GM23338 (cell line): ENCODE results near the gene MCTP1. TPM values are rescaled to one million over a fixed set of nuclear protein-coding genes. Genes with fewer than 3 reads are reported as not detected.

Source experiments
- ATAC-seq: fragments of 200-7000 bp; cut with Tn5 transposase; 3 replicates; pipeline ENCODE4 v1.9.1; 2020
- DNase-seq: peaks from one replicate; pipeline ENCODE4 v3.0.0-alpha.2; 2015; ENCODE audit warnings: low spot score
- H2AFZ ChIP-seq: fragments of 200-600 bp; sonication (generic); 2 replicates; pipeline ENCODE4 v1.8.0; 2016; ENCODE audit warnings: antibody characterized with exemption, mild to moderate bottlenecking, moderate library complexity
- H3F3A ChIP-seq: fragments of 200-600 bp; sonication (generic); replicated peaks from 2 replicates; pipeline ENCODE4 v1.8.0; 2017; ENCODE audit warnings: antibody characterized with exemption, mixed run types, low read depth
- H3K27ac ChIP-seq: fragments of 200-600 bp; sonication (generic); 2 replicates; pipeline ENCODE4 v1.6.1; 2016; ENCODE audit warnings: low read depth
- H3K27me3 ChIP-seq: fragments of 200-600 bp; sonication (generic); 2 replicates; pipeline ENCODE4 v1.8.0; 2016; ENCODE audit warnings: mild to moderate bottlenecking, mixed run types, moderate library complexity; ENCODE audit not compliant: insufficient read depth
- H3K36me3 ChIP-seq: fragments of 200-600 bp; sonication (generic); 2 replicates; pipeline ENCODE4 v1.8.0; 2016; ENCODE audit warnings: mild to moderate bottlenecking; ENCODE audit not compliant: insufficient read depth
- H3K4me1 ChIP-seq: fragments of 200-600 bp; sonication (generic); 2 replicates; pipeline ENCODE4 v1.8.0; 2016; ENCODE audit warnings: mild to moderate bottlenecking, moderate library complexity; ENCODE audit not compliant: insufficient read depth
- H3K4me2 ChIP-seq: fragments of 200-600 bp; sonication (generic); 2 replicates; pipeline ENCODE4 v1.7.1; 2017; ENCODE audit warnings: mixed run types
- H3K4me3 ChIP-seq: fragments of 200-600 bp; sonication (generic); 2 replicates; pipeline ENCODE4 v1.6.1; 2016; ENCODE audit warnings: mixed run types
- H3K79me2 ChIP-seq: fragments of 200-600 bp; sonication (generic); replicated peaks from 2 replicates; pipeline ENCODE4 v1.8.0; 2017; ENCODE audit warnings: mild to moderate bottlenecking; ENCODE audit not compliant: insufficient read depth
- H3K9me2 ChIP-seq: fragments of 200-600 bp; sonication (generic); 2 replicates; pipeline ENCODE4 v1.8.0; 2017; ENCODE audit not compliant: insufficient read depth
- H4K20me1 ChIP-seq: fragments of 200-600 bp; sonication (generic); replicated peaks from 2 replicates; pipeline ENCODE4 v1.8.0; 2017; ENCODE audit warnings: mild to moderate bottlenecking; ENCODE audit not compliant: insufficient read depth
- H3K27ac Mint-ChIP-seq: 2 replicates; pipeline ENCODE4 v1.8.0; 2020; ENCODE audit warnings: inconsistent platforms, mild to moderate bottlenecking, moderate library complexity, mixed read lengths
- H3K27me3 Mint-ChIP-seq: 3 replicates; pipeline ENCODE4 v1.8.0; 2022; ENCODE audit warnings: low read depth, mild to moderate bottlenecking, moderate library complexity, mixed read lengths, inconsistent platforms; ENCODE audit not compliant: insufficient read depth, poor library complexity
- H3K36me3 Mint-ChIP-seq: 3 replicates; pipeline ENCODE4 v1.8.0; 2021; ENCODE audit warnings: low read depth, mild to moderate bottlenecking, inconsistent platforms, moderate library complexity, mixed read lengths
- H3K4me1 Mint-ChIP-seq: 3 replicates; pipeline ENCODE4 v1.8.0; 2020; ENCODE audit warnings: mild to moderate bottlenecking, inconsistent platforms, mixed read lengths
- H3K4me3 Mint-ChIP-seq: 3 replicates; pipeline ENCODE4 v1.8.0; 2021; ENCODE audit warnings: moderate library complexity, mild to moderate bottlenecking, inconsistent platforms, mixed read lengths
- H3K9me3 Mint-ChIP-seq: 3 replicates; pipeline ENCODE4 v1.8.0; 2020; ENCODE audit warnings: moderate library complexity, mild to moderate bottlenecking, inconsistent platforms, mixed read lengths
- CREB1 ChIP-seq: fragments of 250-450 bp; sonication (Bioruptor Pico); IDR thresholded peaks from 2 replicates; pipeline ENCODE4 v1.5.0; 2020; ENCODE audit warnings: low read depth, mild to moderate bottlenecking, moderate library complexity
- CTCF ChIP-seq, 2 experiments: fragments of 200-600 bp in 1 of 2; sonication (generic) in 1 of 2; conservative IDR thresholded peaks; 2 replicates each; pipeline versions ENCODE4 v1.5.1 to v1.6.1; 2016 to 2017; ENCODE audit warnings: antibody characterized with exemption in 2 of 2, low read depth in 2 of 2, mild to moderate bottlenecking in 2 of 2, moderate library complexity in 1 of 2
- ETS1 ChIP-seq: IDR thresholded peaks from 2 replicates; pipeline ENCODE4 v1.6.1; 2016; ENCODE audit warnings: antibody characterized with exemption
- EZH2 ChIP-seq: fragments of 200-600 bp; sonication (generic); IDR thresholded peaks from one replicate; pipeline ENCODE4 v1.8.0; 2017; ENCODE audit warnings: antibody characterized with exemption, mild to moderate bottlenecking, low read depth; ENCODE audit not compliant: unreplicated experiment
- EZH2phosphoT487 ChIP-seq: fragments of 200-600 bp; sonication (generic); IDR thresholded peaks from one replicate; pipeline ENCODE4 v1.8.1; 2018; ENCODE audit warnings: antibody characterized with exemption; ENCODE audit not compliant: unreplicated experiment
- JUNB ChIP-seq: IDR thresholded peaks from one replicate; pipeline ENCODE4 v1.6.1; 2016; ENCODE audit warnings: antibody characterized with exemption; ENCODE audit not compliant: unreplicated experiment
- NANOG ChIP-seq: IDR thresholded peaks from 2 replicates; pipeline ENCODE4 v1.6.1; 2016; ENCODE audit warnings: antibody characterized with exemption, borderline replicate concordance
- POLR2AphosphoS5 ChIP-seq: IDR thresholded peaks from 2 replicates; pipeline ENCODE4 v1.6.1; 2016; ENCODE audit warnings: antibody characterized with exemption, low read depth
- REST ChIP-seq: IDR thresholded peaks from one replicate; pipeline ENCODE4 v1.6.1; 2018; ENCODE audit warnings: antibody characterized with exemption; ENCODE audit not compliant: unreplicated experiment
- STAT1 ChIP-seq: IDR thresholded peaks from one replicate; pipeline ENCODE4 v1.6.1; 2016; ENCODE audit warnings: antibody characterized with exemption; ENCODE audit not compliant: unreplicated experiment
- ZNF114 ChIP-seq: fragments of 250-450 bp; sonication (Bioruptor Pico); IDR thresholded peaks from 2 replicates; pipeline ENCODE4 v1.5.0; 2020; ENCODE audit warnings: mild to moderate bottlenecking, moderate library complexity
- ZNF331 ChIP-seq: fragments of 250-450 bp; sonication (Bioruptor Pico); IDR thresholded peaks from 2 replicates; pipeline ENCODE4 v1.5.0; 2020; ENCODE audit warnings: low read depth, mild to moderate bottlenecking, moderate library complexity
- ZNF462 ChIP-seq: fragments of 250-450 bp; sonication (Bioruptor Pico); IDR thresholded peaks from 2 replicates; pipeline ENCODE4 v1.5.0; 2020; ENCODE audit warnings: mild to moderate bottlenecking, moderate library complexity
- polyA plus RNA-seq: library from polyadenylated mRNA; unstranded; fragments of >200 nt; fragmentation: Nextera tagmentation; extraction: Ambion mirVana; gene quantifications from 2 replicates; pipeline ENCODE4 v1.2.1, GENCODE V29; 2016
- total RNA-seq: library from RNA; depleted of rRNA; stranded (reverse); fragments of >200 nt; shearing (Covaris generic); gene quantifications from 2 replicates; pipeline ENCODE4 v1.2.3, GENCODE V29; 2014

Gene MCTP1
- total and polyA plus RNA-seq, 2 experiments from 2014 or later: 3.7 to 4.2 TPM

DNA sequence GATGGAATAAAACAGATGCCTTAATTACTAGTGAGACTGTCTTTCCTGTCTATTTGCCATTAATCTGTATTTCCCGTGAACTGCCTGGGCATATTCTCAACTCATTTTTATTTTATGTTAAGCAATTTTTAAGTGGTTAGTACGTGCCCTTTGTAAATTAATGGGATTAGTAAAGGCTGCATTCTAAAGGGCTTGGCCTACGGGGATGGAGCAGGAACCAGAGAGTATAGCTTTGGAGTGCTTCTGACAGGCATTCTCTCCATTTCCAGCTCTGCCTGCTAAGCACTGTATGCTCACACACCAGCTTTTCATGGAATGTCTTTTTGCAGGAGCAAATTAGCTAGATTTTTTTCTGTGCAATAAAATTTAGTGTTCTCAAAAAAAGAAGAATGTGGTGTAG, 241.2 kb downstream of the MCTP1 start:
- Histone ChIP-seq H2AFZ (no peak overlapping the region), H3K27ac (no peak overlapping the region), H3K9me2 (peaks cover 4% of the 10 kb centered on the region; the same call in 1 of the 2 replicates), H3K4me2 (no peak overlapping the region), H3K27me3 (no peaks in the 10 kb centered on the region), H4K20me1 (no peaks in the 10 kb centered on the region), H3K4me3 (no peak overlapping the region), H3F3A (no peaks in the 10 kb centered on the region), H3K36me3 (no peaks in the 10 kb centered on the region), H3K4me1 (no peaks in the 10 kb centered on the region), H3K79me2 (no peaks in the 10 kb centered on the region)
- no peaks in the 10 kb centered on the region for H3K27me3 Mint-ChIP-seq
- no peak overlapping the region for H3K4me3 Mint-ChIP-seq
- DNase-seq: no peak
- H3K36me3 Mint-ChIP-seq: no peaks in the 10 kb centered on the region; the same call in 2 of the 3 replicates
- no peaks in the 10 kb centered on the region; the same call in 2 of the 3 replicates for H3K9me3 Mint-ChIP-seq
- peaks cover 5% of the 10 kb centered on the region; the same call in 2 of the 3 replicates for H3K4me1 Mint-ChIP-seq
- ATAC-seq: no peak
- TF ChIP-seq ZNF462 (CRISPR knock-in tag): no peak
- no peak for TF ChIP-seq EZH2phosphoT487
- TF ChIP-seq POLR2AphosphoS5: no peak
- no peak for TF ChIP-seq NANOG
- TF ChIP-seq ETS1: no peak
- no peak for TF ChIP-seq CREB1 (CRISPR knock-in tag)
- TF ChIP-seq STAT1: no peak
- TF ChIP-seq ZNF114 (CRISPR knock-in tag): no peak
- no peak for TF ChIP-seq REST
- no peak for TF ChIP-seq EZH2
- no peak for TF ChIP-seq CTCF (conservative IDR thresholded peaks at IDR 0.05; ENCODE audit: low read depth in 2 of 2)
- no peak for TF ChIP-seq JUNB
- no peak for TF ChIP-seq ZNF331 (CRISPR knock-in tag)
- H3K27ac Mint-ChIP-seq: no peak overlapping the region
